ENCODE measurements around the gene CTRB1. TPM values are rescaled to one million over a fixed set of nuclear protein-coding genes. Genes with fewer than 3 reads are reported as not detected.

Gene CTRB1
- total and polyA plus RNA-seq, 10 donors: 0.59 to 25.2 (median 2.5) TPM; not detected in 2

- no peak for TF ChIP-seq POLR2A (IDR thresholded peaks at IDR 0.05)
- no peak for TF ChIP-seq POLR2AphosphoS5 (IDR thresholded peaks at IDR 0.05)
- TF ChIP-seq, protein P1, sequence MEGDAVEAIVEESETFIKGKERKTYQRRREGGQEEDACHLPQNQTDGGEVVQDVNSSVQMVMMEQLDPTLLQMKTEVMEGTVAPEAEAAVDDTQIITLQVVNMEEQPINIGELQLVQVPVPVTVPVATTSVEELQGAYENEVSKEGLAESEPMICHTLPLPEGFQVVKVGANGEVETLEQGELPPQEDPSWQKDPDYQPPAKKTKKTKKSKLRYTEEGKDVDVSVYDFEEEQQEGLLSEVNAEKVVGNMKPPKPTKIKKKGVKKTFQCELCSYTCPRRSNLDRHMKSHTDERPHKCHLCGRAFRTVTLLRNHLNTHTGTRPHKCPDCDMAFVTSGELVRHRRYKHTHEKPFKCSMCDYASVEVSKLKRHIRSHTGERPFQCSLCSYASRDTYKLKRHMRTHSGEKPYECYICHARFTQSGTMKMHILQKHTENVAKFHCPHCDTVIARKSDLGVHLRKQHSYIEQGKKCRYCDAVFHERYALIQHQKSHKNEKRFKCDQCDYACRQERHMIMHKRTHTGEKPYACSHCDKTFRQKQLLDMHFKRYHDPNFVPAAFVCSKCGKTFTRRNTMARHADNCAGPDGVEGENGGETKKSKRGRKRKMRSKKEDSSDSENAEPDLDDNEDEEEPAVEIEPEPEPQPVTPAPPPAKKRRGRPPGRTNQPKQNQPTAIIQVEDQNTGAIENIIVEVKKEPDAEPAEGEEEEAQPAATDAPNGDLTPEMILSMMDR (IDR thresholded peaks at IDR 0.05 in 8 of 11, conservative IDR thresholded peaks at IDR 0.05 in 3 of 11): no peak
- Histone ChIP-seq H3K36me3 (peaks cover 0 to 10% (median 2%) of the 10 kb centered on the region in 6 donors), H3K4me1 (no peaks in the 10 kb centered on the region), H3K27me3 (replicated peaks in 1 of 7) (no peaks in the 10 kb centered on the region), H3K9me3 (peaks cover 11 to 75% (median 66%) of the 10 kb centered on the region in 8 donors), H3K4me3 (no peak overlapping the region), H3K27ac (no peak overlapping the region)
- WGBS, 5 donors: 83 to 97% (median 93%) methylated on average over 2 of the region's 2 CpGs
- DNase-seq: no peak
- intact Hi-C loops (cut with DNase I; ENCODE audit: low total_unique reads): no loop called here
Observed at GRCh38 chr16:75176926-75177325, 41.9 kb upstream of the CTRB1 start.

DNA sequence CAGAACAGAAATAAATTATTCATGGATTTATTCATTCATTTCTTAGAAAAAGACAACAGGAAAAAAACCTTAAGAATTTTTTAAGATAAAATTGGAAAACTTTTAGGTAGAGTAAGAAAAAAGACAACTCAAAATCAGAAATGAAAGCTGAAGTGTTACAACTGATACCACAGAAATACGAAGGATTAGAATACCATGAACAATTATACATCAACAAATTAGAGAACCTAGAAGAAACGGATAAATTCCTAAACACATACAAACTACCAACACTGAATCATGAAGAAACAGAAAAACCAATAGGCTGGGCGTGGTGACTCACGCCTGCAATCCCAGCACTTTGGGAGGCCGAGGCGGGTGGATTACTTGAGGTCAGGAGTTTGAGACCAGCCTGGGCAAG lies 39.6 kb upstream of the CTRB1 start:
- Histone ChIP-seq H3K27ac (no peak overlapping the region), H3K27me3 (replicated peaks in 1 of 7) (no peaks in the 10 kb centered on the region), H3K4me1 (no peaks in the 10 kb centered on the region), H3K9me3 (peaks cover 6 to 53% (median 44%) of the 10 kb centered on the region in 8 donors), H3K36me3 (no peaks in the 10 kb centered on the region), H3K4me3 (no peak overlapping the region)
- TF ChIP-seq POLR2AphosphoS5 (IDR thresholded peaks at IDR 0.05): no peak
- TF ChIP-seq, protein P1 (IDR thresholded peaks at IDR 0.05 in 8 of 11, conservative IDR thresholded peaks at IDR 0.05 in 3 of 11): no peak
- no peak for TF ChIP-seq POLR2A (IDR thresholded peaks at IDR 0.05)
- intact Hi-C loops (cut with DNase I; ENCODE audit: low total_unique reads): no loop called here
- WGBS, 5 donors: 79 to 91% (median 89%) methylated on average over 6 of the region's 6 CpGs
- DNase-seq: no peak

GRCh38 chr16:75181630-75182029 lies 37.2 kb upstream of the CTRB1 start:
- TF ChIP-seq POLR2A (IDR thresholded peaks at IDR 0.05) (no peak), POLR2AphosphoS5 (IDR thresholded peaks at IDR 0.05) (no peak)
- TF ChIP-seq, protein P1 (IDR thresholded peaks at IDR 0.05 in 8 of 11, conservative IDR thresholded peaks at IDR 0.05 in 3 of 11): no peak
- H3K27me3 ChIP-seq (replicated peaks in 1 of 7): no peaks in the 10 kb centered on the region
- H3K36me3 ChIP-seq: no peaks in the 10 kb centered on the region
- no peak overlapping the region for H3K27ac ChIP-seq
- no peaks in the 10 kb centered on the region for H3K4me1 ChIP-seq
- no peak for DNase-seq
- 16 to 31% (median 19%) methylated on average over 3 of the region's 3 CpGs for WGBS, 5 donors
- intact Hi-C loops (cut with DNase I; ENCODE audit: low total_unique reads): no loop called here
- H3K9me3 ChIP-seq: peaks cover under 1 to 28% (median 20%) of the 10 kb centered on the region in 8 donors
- H3K4me3 ChIP-seq: no peak overlapping the region

GRCh38 chr16:75188832-75189477 lies 29.8 kb upstream of the CTRB1 start:
- no peak for DNase-seq

More at GRCh38 chr16:75188832-75189477, 29.8 kb upstream of the CTRB1 start:
- H3K4me1 ChIP-seq: no peaks in the 10 kb centered on the region
- 87 to 93% (median 89%) methylated on average over 14 of the region's 14 CpGs for WGBS, 5 donors
- intact Hi-C loops (cut with DNase I; ENCODE audit: low total_unique reads): no loop called here
- no peak overlapping the region for H3K4me3 ChIP-seq
- TF ChIP-seq POLR2A (IDR thresholded peaks at IDR 0.05) (no peak), POLR2AphosphoS5 (IDR thresholded peaks at IDR 0.05) (no peak)
- TF ChIP-seq, protein P1 (IDR thresholded peaks at IDR 0.05 in 8 of 11, conservative IDR thresholded peaks at IDR 0.05 in 3 of 11): no peak
- H3K36me3 ChIP-seq: no peaks in the 10 kb centered on the region
- no peaks in the 10 kb centered on the region for H3K9me3 ChIP-seq
- no peak overlapping the region for H3K27ac ChIP-seq
- peaks cover 0 to 21% (median 0%) of the 10 kb centered on the region in 7 donors for H3K27me3 ChIP-seq (replicated peaks in 1 of 7)
